Neuronal stem cell (in vitro differentiated cells): Measurements from ENCODE around the gene OR11H7.
"Not testable (repeated sequence)": the region's sequence is repeated elsewhere in the genome, so short reads cannot be mapped to it uniquely, and the experiment has no call there.

Source experiments
- DNase-seq: peaks from one replicate; pipeline ENCODE4 v3.0.0-alpha.2; 2013; ENCODE audit warnings: low spot score
- H2AFZ ChIP-seq: one replicate; pipeline ENCODE4 v1.6.1; 2013; ENCODE audit warnings: mild to moderate bottlenecking, low read length, inconsistent platforms
- H2AK5ac ChIP-seq: 2 replicates; pipeline ENCODE4 v1.6.1; 2013; ENCODE audit warnings: low read depth, mild to moderate bottlenecking, inconsistent platforms, low read length, moderate library complexity, mixed read lengths
- H2BK120ac ChIP-seq: 2 replicates; pipeline ENCODE4 v1.6.1; 2013; ENCODE audit warnings: low read depth, mild to moderate bottlenecking, inconsistent platforms, low read length, moderate library complexity, mixed read lengths
- H2BK12ac ChIP-seq: one replicate; pipeline ENCODE4 v1.6.1; 2013; ENCODE audit warnings: low read length, inconsistent platforms
- H2BK15ac ChIP-seq: 2 replicates; pipeline ENCODE4 v1.6.1; 2013; ENCODE audit warnings: mild to moderate bottlenecking, low read length, inconsistent platforms, mixed read lengths
- H2BK5ac ChIP-seq: one replicate; pipeline ENCODE4 v1.6.1; 2013; ENCODE audit warnings: inconsistent platforms, mild to moderate bottlenecking, low read length, moderate library complexity
- H3K14ac ChIP-seq: one replicate; pipeline ENCODE4 v1.6.1; 2013; ENCODE audit warnings: low read length, inconsistent platforms
- H3K18ac ChIP-seq: 2 replicates; pipeline ENCODE4 v1.6.1; 2013; ENCODE audit warnings: low read length, inconsistent platforms
- H3K23ac ChIP-seq: 2 replicates; pipeline ENCODE4 v1.6.1; 2013; ENCODE audit warnings: low read depth, mild to moderate bottlenecking, mixed read lengths, low read length, inconsistent platforms; ENCODE audit not compliant: poor library complexity
- H3K27ac ChIP-seq: replicated peaks from 3 replicates; pipeline ENCODE4 v1.5.1; 2013; ENCODE audit warnings: low read length, inconsistent platforms
- H3K27me3 ChIP-seq, 3 experiments: 2 replicates each; pipeline ENCODE4 v1.6.1; 2013; ENCODE audit warnings: low read length in 3 of 3, mild to moderate bottlenecking in 2 of 3, inconsistent platforms in 1 of 3, low read depth in 1 of 3, mixed read lengths in 1 of 3, moderate library complexity in 1 of 3; ENCODE audit not compliant: control insufficient read depth in 3 of 3, insufficient read depth in 3 of 3
- H3K36me3 ChIP-seq, 2 donors: replicated peaks in 1 of 2; 2 replicates each; pipeline ENCODE4 v1.6.1; 2013; ENCODE audit warnings: low read length in 2 of 2; ENCODE audit not compliant: control insufficient read depth in 2 of 2, insufficient read depth in 2 of 2
- H3K4ac ChIP-seq: 2 replicates; pipeline ENCODE4 v1.6.1; 2013; ENCODE audit warnings: inconsistent platforms, mild to moderate bottlenecking, low read length, moderate library complexity
- H3K4me1 ChIP-seq, 2 donors: 1 replicate in 1 of 2; 2 replicates in 1 of 2; pipeline ENCODE4 v1.6.1; 2013; ENCODE audit warnings: low read length in 2 of 2, low read depth in 1 of 2; ENCODE audit not compliant: control insufficient read depth in 2 of 2, insufficient read depth in 1 of 2
- H3K4me2 ChIP-seq: one replicate; pipeline ENCODE4 v1.6.1; 2013; ENCODE audit warnings: mild to moderate bottlenecking, low read length, inconsistent platforms; ENCODE audit not compliant: insufficient read depth, poor library complexity, severe bottlenecking
- H3K4me3 ChIP-seq, 2 donors: 2 replicates each; pipeline ENCODE4 v1.5.1; 2013; ENCODE audit warnings: low read length in 2 of 2, mild to moderate bottlenecking in 2 of 2, inconsistent platforms in 1 of 2, moderate library complexity in 1 of 2
- H3K79me1 ChIP-seq: one replicate; pipeline ENCODE4 v1.6.1; 2013; ENCODE audit warnings: low read depth, mild to moderate bottlenecking, inconsistent platforms, low read length, moderate library complexity
- H3K9ac ChIP-seq: one replicate; pipeline ENCODE4 v1.6.1; 2013; ENCODE audit warnings: mild to moderate bottlenecking, low read depth, low read length, inconsistent platforms; ENCODE audit not compliant: poor library complexity
- H3K9me3 ChIP-seq, 2 donors: replicated peaks in 1 of 2; 2 replicates each; pipeline versions ENCODE3 to v1.6.1; 2013; ENCODE audit warnings: low read length in 2 of 2, mild to moderate bottlenecking in 2 of 2, inconsistent platforms in 1 of 2, low read depth in 1 of 2, mixed read lengths in 1 of 2, moderate library complexity in 1 of 2; ENCODE audit not compliant: control insufficient read depth in 2 of 2, insufficient read depth in 1 of 2
- H4K8ac ChIP-seq: one replicate; pipeline ENCODE4 v1.6.1; 2013; ENCODE audit warnings: low read depth, mild to moderate bottlenecking, inconsistent platforms, low read length, moderate library complexity
- H4K91ac ChIP-seq: one replicate; pipeline ENCODE4 v1.6.1; 2013; ENCODE audit warnings: low read length, low read depth, mild to moderate bottlenecking, inconsistent platforms; ENCODE audit not compliant: poor library complexity
- WGBS, 2 donors: extraction: QIAGEN DNeasy Blood & Tissue Kit; methylation state at CpG; one replicate each; pipeline ENCODE4 v1.1.7; 2013; ENCODE audit warnings: missing lambda C conversion rate in 2 of 2, mixed read lengths in 1 of 2; ENCODE audit not compliant: insufficient read length in 2 of 2, insufficient replicate concordance in 1 of 2; ENCODE audit errors: extremely low coverage in 2 of 2; 5-methylcytosine and 5-hydroxymethylcytosine counted together

The OR11H7 gene

DNA sequence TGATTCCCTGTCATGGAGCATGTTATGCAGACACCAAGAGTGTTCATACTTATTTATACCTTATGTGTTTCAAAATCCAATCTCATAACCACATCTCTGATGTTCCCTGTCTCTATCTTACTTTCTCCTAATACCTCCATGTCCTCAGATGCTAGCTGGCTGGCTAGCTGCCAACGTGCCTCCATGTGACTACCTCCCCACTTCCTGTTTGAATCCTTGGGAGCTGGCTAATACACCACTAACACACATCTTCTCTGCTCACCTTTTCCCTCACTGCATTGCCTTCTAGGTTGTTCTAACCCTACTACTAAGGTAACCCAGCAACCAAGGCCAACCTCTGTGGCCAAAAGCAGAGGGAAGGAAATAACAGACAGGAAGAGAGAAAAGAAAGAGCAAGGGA, 49.6 kb downstream of the OR11H7 start:
- H3K23ac ChIP-seq: no peak overlapping the region

DNA sequence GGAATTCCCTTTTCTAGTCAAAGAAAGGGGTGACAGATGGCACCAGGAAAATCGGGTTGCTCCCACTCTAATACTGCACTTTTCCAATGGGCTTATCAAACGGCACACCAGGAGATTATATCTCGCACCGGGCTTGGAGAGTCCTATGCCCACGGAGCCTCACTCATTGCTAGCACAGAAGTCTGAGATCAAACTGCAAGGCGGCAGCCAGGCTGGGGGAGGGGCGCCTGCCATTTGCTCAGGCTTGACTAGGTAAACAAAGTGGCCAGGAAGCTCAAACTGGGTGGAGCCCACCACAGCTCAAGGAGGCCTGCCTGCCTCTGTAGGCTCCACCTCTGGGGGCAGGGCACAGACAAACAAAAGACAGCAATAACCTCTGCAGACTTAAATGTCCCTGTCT, 51.5 kb downstream of the OR11H7 start:
- not testable (repeated sequence) for H3K4me3 ChIP-seq

More for the DNA sequence above, 49.6 kb downstream of the OR11H7 start:
- Histone ChIP-seq H2BK15ac (no peak overlapping the region), H3K4me2 (no peak overlapping the region), H2BK5ac (no peak overlapping the region), H3K4ac (no peak overlapping the region), H3K9ac (no peak overlapping the region), H2BK120ac (no peak overlapping the region), H3K14ac (no peak overlapping the region), H3K4me3 (peak overlapping the region in 1 of 2 donors; percentile 12), H3K36me3 (peaks cover 0 to 2% of the 10 kb centered on the region in 2 donors), H4K8ac (no peak overlapping the region), H3K9me3 (peaks cover 7 to 8% of the 10 kb centered on the region in 2 donors), H3K18ac (no peak overlapping the region), H2BK12ac (no peak overlapping the region), H2AFZ (no peak overlapping the region), H2AK5ac (no peak overlapping the region), H3K27me3 (no peaks in the 10 kb centered on the region), H4K91ac (no peak overlapping the region), H3K27ac (no peak overlapping the region), H3K79me1 (no peaks in the 10 kb centered on the region), H3K4me1 (no peaks in the 10 kb centered on the region)
- WGBS, 2 donors: no CpG with 5 or more reads among the region's 1 CpG
- DNase-seq: no peak

More for the DNA sequence above, 51.5 kb downstream of the OR11H7 start:
- WGBS, 2 donors: no CpG with 5 or more reads among the region's 7 CpGs
- not testable (repeated sequence) for H3K9ac ChIP-seq, H4K91ac ChIP-seq, H3K4ac ChIP-seq, H3K14ac ChIP-seq, H2BK12ac ChIP-seq, H3K9me3 ChIP-seq, H2BK5ac ChIP-seq, H3K4me2 ChIP-seq, DNase-seq, H2BK120ac ChIP-seq, H3K23ac ChIP-seq, H4K8ac ChIP-seq, H3K27ac ChIP-seq, H3K27me3 ChIP-seq, H2AK5ac ChIP-seq, H3K18ac ChIP-seq, H3K4me1 ChIP-seq, H2BK15ac ChIP-seq, H3K79me1 ChIP-seq, H3K36me3 ChIP-seq, H2AFZ ChIP-seq
